OCI-LY7 (cell line): ENCODE results near the gene UBR2. TPM values are rescaled to one million over a fixed set of nuclear protein-coding genes. Genes with fewer than 3 reads are reported as not detected.

ENCODE experiments used
- BruUV-seq: library from RNA; stranded (reverse); fragments of 400-500 nt; replicated peaks from 2 replicates; lab custom pipeline; 2021; lab: Mats Ljungman, UMichigan
- CTCF ChIA-PET: fragments of 300-600 bp; sonication (Branson Sonifier 250); formaldehyde crosslinking; loops from one replicate; lab custom pipeline; 2022; ENCODE audit warnings: antibody characterized with exemption; ENCODE audit not compliant: unreplicated experiment; lab: Charles Lee
- POLR2A ChIA-PET: fragments of 300-600 bp; sonication (Branson Sonifier 250); formaldehyde crosslinking; loops from one replicate; lab custom pipeline; 2022; ENCODE audit warnings: antibody characterized with exemption; lab: Charles Lee
- DNase-seq: peaks from one replicate; pipeline ENCODE4 v3.0.0-alpha.2; 2015; ENCODE audit warnings: low spot score
- H2AFZ ChIP-seq: fragments of 200-600 bp; sonication (generic), shearing (Covaris generic); 2 replicates; pipeline ENCODE4 v1.6.1; 2014; ENCODE audit warnings: mild to moderate bottlenecking, antibody characterized with exemption, low read length, moderate library complexity
- H3K27ac ChIP-seq: fragments of 200-600 bp; sonication (generic); 2 replicates; pipeline ENCODE4 v1.5.1; 2014; ENCODE audit warnings: mixed run types, low read depth, mild to moderate bottlenecking, moderate library complexity, low read length, inconsistent platforms; ENCODE audit not compliant: poor library complexity, severe bottlenecking
- H3K36me3 ChIP-seq: fragments of 200-600 bp; sonication (generic); 2 replicates; pipeline ENCODE4 v1.6.1; 2014; ENCODE audit warnings: mild to moderate bottlenecking, antibody characterized with exemption, low read length, moderate library complexity, mixed read lengths; ENCODE audit not compliant: insufficient read depth
- H3K4me1 ChIP-seq: fragments of 200-600 bp; sonication (generic); 2 replicates; pipeline ENCODE4 v1.5.1; 2014; ENCODE audit warnings: mild to moderate bottlenecking, low read length; ENCODE audit not compliant: insufficient read depth, poor library complexity, severe bottlenecking
- H3K4me2 ChIP-seq: fragments of 200-600 bp; sonication (generic); 2 replicates; pipeline ENCODE4 v1.6.1; 2014; ENCODE audit warnings: mild to moderate bottlenecking, low read length
- H3K4me3 ChIP-seq: fragments of 200-600 bp; sonication (generic); 2 replicates; pipeline ENCODE4 v1.5.1; 2014; ENCODE audit warnings: mild to moderate bottlenecking, low read depth, low read length; ENCODE audit not compliant: poor library complexity, severe bottlenecking
- H3K79me2 ChIP-seq: fragments of 200-600 bp; sonication (generic); 2 replicates; pipeline ENCODE4 v1.6.1; 2016; ENCODE audit warnings: low read depth, mild to moderate bottlenecking, low read length, moderate library complexity, mixed read lengths; ENCODE audit not compliant: insufficient read depth
- H3K9me2 ChIP-seq: fragments of 200-600 bp; sonication (generic); 2 replicates; pipeline ENCODE4 v1.6.1; 2016; ENCODE audit warnings: mild to moderate bottlenecking, low read length, mixed read lengths; ENCODE audit not compliant: insufficient read depth
- H3K9me3 ChIP-seq: fragments of 200-600 bp; sonication (generic); 2 replicates; pipeline ENCODE4 v1.6.1; 2014; ENCODE audit warnings: mild to moderate bottlenecking, mixed run types, low read length, mixed read lengths
- H4K20me1 ChIP-seq: fragments of 200-600 bp; sonication (generic); 2 replicates; pipeline ENCODE4 v1.6.1; 2014; ENCODE audit warnings: mild to moderate bottlenecking, antibody characterized with exemption, low read length, moderate library complexity, mixed read lengths; ENCODE audit not compliant: insufficient read depth
- CTCF ChIP-seq: fragments of 200-600 bp; sonication (generic); conservative IDR thresholded peaks from 2 replicates; pipeline ENCODE4 v1.5.1; 2014; ENCODE audit warnings: mild to moderate bottlenecking, antibody characterized with exemption, low read length, moderate library complexity, mixed read lengths
- EZH2phosphoT487 ChIP-seq: fragments of 200-600 bp; sonication (generic); IDR thresholded peaks from 2 replicates; pipeline ENCODE4 v1.6.1; 2018; ENCODE audit warnings: low read depth, borderline replicate concordance, mild to moderate bottlenecking, mixed run types, antibody characterized with exemption, low read length, moderate library complexity, mixed read lengths
- intact Hi-C: fragments of 100-400 bp; cut with micrococcal nuclease; formaldehyde crosslinking; loops from one replicate; pipeline ENCODE4 v1.10.0; 2022; ENCODE audit not compliant: unreplicated experiment
- total RNA-seq, 2 experiments: library from RNA; depleted of rRNA in 1 of 2; stranded (reverse); fragments of >200 nt in 1 of 2; shearing (Covaris generic) in 1 of 2; gene quantifications; 2 replicates each; pipeline ENCODE4 v1.2.3, GENCODE V29; 2014 to 2022

Gene UBR2
- total RNA-seq, 2 experiments from 2014 or later: 17.1 to 26.7 TPM

- DNase-seq: no peak
- Histone ChIP-seq H3K4me3 (no peak overlapping the region), H3K79me2 (no peaks in the 10 kb centered on the region), H3K4me1 (no peaks in the 10 kb centered on the region), H3K4me2 (no peak overlapping the region), H3K9me3 (no peaks in the 10 kb centered on the region), H3K36me3 (no peaks in the 10 kb centered on the region), H3K27ac (no peak overlapping the region), H2AFZ (no peak overlapping the region), H3K9me2 (no peaks in the 10 kb centered on the region), H4K20me1 (no peaks in the 10 kb centered on the region)
- intact Hi-C loops: loop anchor here (1.0 kb wide), 1 partner anchor 41 kb away; no protein-coding TSS in a partner anchor
- POLR2A ChIA-PET: interaction anchor here (0.6 kb wide), 1 partner anchor 294 kb away, joined by 5 read pairs; no protein-coding TSS in a partner anchor
- CTCF ChIA-PET: no interaction called here
- no TSS peak for BruUV-seq
- no peak for TF ChIP-seq CTCF
- TF ChIP-seq EZH2phosphoT487: no peak
These were observed 36.6 kb upstream of the UBR2 start for GRCh38 chr6:42527204-42527603.

- H3K4me3 ChIP-seq: no peak overlapping the region
- no peaks in the 10 kb centered on the region for H3K9me2 ChIP-seq
- no peak overlapping the region for H3K27ac ChIP-seq
- H2AFZ ChIP-seq: no peak overlapping the region
- no peaks in the 10 kb centered on the region for H4K20me1 ChIP-seq
- intact Hi-C loops: loop anchor here (5.0 kb wide), 2 partner anchors 223 to 268 kb away; no protein-coding TSS in a partner anchor
- ChIA-PET POLR2A (no interaction called here), CTCF (no interaction called here)
- BruUV-seq: no TSS peak
- TF ChIP-seq CTCF: no peak
- no peak for TF ChIP-seq EZH2phosphoT487
- no peaks in the 10 kb centered on the region for H3K4me1 ChIP-seq
- H3K79me2 ChIP-seq: no peaks in the 10 kb centered on the region
- no peaks in the 10 kb centered on the region for H3K36me3 ChIP-seq
- no peak for DNase-seq
- no peaks in the 10 kb centered on the region for H3K9me3 ChIP-seq
- no peak overlapping the region for H3K4me2 ChIP-seq
These were observed 33.5 kb upstream of the UBR2 start for GRCh38 chr6:42530296-42530695.

GRCh38 chr6:42530751-42531150, 33.1 kb upstream of the UBR2 start:
- Histone ChIP-seq H3K4me3 (no peak overlapping the region), H3K4me2 (no peak overlapping the region), H2AFZ (no peak overlapping the region), H3K4me1 (no peaks in the 10 kb centered on the region), H3K9me2 (no peaks in the 10 kb centered on the region), H3K79me2 (no peaks in the 10 kb centered on the region), H3K9me3 (no peaks in the 10 kb centered on the region), H4K20me1 (no peaks in the 10 kb centered on the region), H3K27ac (no peak overlapping the region), H3K36me3 (no peaks in the 10 kb centered on the region)
- BruUV-seq: no TSS peak
- no peak for DNase-seq
- TF ChIP-seq EZH2phosphoT487 (no peak), CTCF (no peak)
- intact Hi-C loops: loop anchor here (5.0 kb wide), 2 partner anchors 223 to 268 kb away; no protein-coding TSS in a partner anchor
- ChIA-PET CTCF (no interaction called here), POLR2A (interaction anchor here (0.6 kb wide), 1 partner anchor 232 kb away, joined by 3 read pairs; no protein-coding TSS in a partner anchor)
